ENCODE data around the gene ARHGEF25. TPM values are rescaled to one million over a fixed set of nuclear protein-coding genes. Genes with fewer than 3 reads are reported as not detected.
A peak's percentile ranks its signal among the peaks of the same experiment; 100 is the strongest.
"Not testable (repeated sequence)": the region's sequence is repeated elsewhere in the genome, so short reads cannot be mapped to it uniquely, and the experiment has no call there.

ARHGEF25 gene
- total and polyA plus RNA-seq, 12 donors, result 5.0 to 49.2 (median 9.0) TPM

GRCh38 chr12:57631566-57632072 is 20.4 kb downstream of the ARHGEF25 start:
- peaks cover 6 to 96% (median 60%) of the 10 kb centered on the region in 7 donors for H3K27me3 ChIP-seq
- H3K36me3 ChIP-seq, result no peaks in the 10 kb centered on the region
- intact Hi-C loops (cut with DNase I), result loop anchor here in 3 of 10 donors (2.0 to 5.0 kb wide), 2 partner anchors 49 to 174 kb away; partner anchors contain the start of genes GLI1 (in 2 of the 3) and INHBE (in 2 of the 3)
- WGBS, 2 donors, result 12% methylated on average over 17 to 26 of the region's 26 CpGs
- no peak for DNase-seq
- H3K4me3 ChIP-seq, result peak overlapping the region in 9 of 10 donors; percentile 57 to 78 (median 66)
- ATAC-seq, result peak in 2 of 8 donors; percentile 3 to 15
- peaks cover 0 to 33% (median 21%) of the 10 kb centered on the region in 9 donors for H3K4me1 ChIP-seq
- peak overlapping the region in 2 of 10 donors; percentile 13 to 28 for H3K27ac ChIP-seq
- no peak for TF ChIP-seq CTCF (IDR thresholded peaks at IDR 0.05)
- no peaks in the 10 kb centered on the region for H3K9me3 ChIP-seq

- ATAC-seq (peak; percentile 30 to 67 (median 48)), DNase-seq (no peak)
- intact Hi-C loops (cut with DNase I), result loop anchor here in 3 of 10 donors (2.0 to 5.0 kb wide), 2 partner anchors 50 to 175 kb away; partner anchors contain the start of genes GLI1 (in 2 of the 3) and INHBE (in 2 of the 3)
- peak in 1 of 9 donors; percentile 8 for TF ChIP-seq CTCF (IDR thresholded peaks at IDR 0.05)
- Histone ChIP-seq H3K4me1 (peaks cover 0 to 31% (median 21%) of the 10 kb centered on the region in 9 donors), H3K27ac (peak overlapping the region in 5 of 10 donors; percentile 13 to 49 (median 28)), H3K4me3 (peak overlapping the region; percentile 57 to 78 (median 65)), H3K36me3 (no peaks in the 10 kb centered on the region), H3K9me3 (no peaks in the 10 kb centered on the region), H3K27me3 (peaks cover 6 to 89% (median 60%) of the 10 kb centered on the region in 7 donors)
- 1% methylated on average over 60 to 67 of the region's 67 CpGs for WGBS, 2 donors
Observed at GRCh38 chr12:57632073-57632957, 21.1 kb downstream of the ARHGEF25 start.

GRCh38 chr12:57632958-57633840 is 22.0 kb downstream of the ARHGEF25 start, which contains the start of gene B4GALNT1:
TSS of gene B4GALNT1 (minus strand) at chr12:57633201. CDS start at chr12:57632132, 1,069 bp downstream.
- Histone ChIP-seq H3K9me3 (no peaks in the 10 kb centered on the region), H3K4me3 (peak within 1 kb of the TSS; percentile 57 to 78 (median 65)), H3K27me3 (peaks cover 6 to 85% (median 54%) of the 10 kb centered on the region in 7 donors), H3K27ac (peak within 1 kb of the TSS in 5 of 10 donors; percentile 13 to 49 (median 28)), H3K4me1 (peaks cover 0 to 24% (median 15%) of the 10 kb centered on the region in 9 donors), H3K36me3 (no peaks in the 10 kb centered on the region)
- ATAC-seq (peak; percentile 80 to 91 (median 88)), DNase-seq (peak; percentile 36 to 71)
- TF ChIP-seq CTCF (IDR thresholded peaks at IDR 0.05), result peak; percentile 82 to 94 (median 87)
- intact Hi-C loops (cut with DNase I), result loop anchor here in 3 of 10 donors (2.0 to 5.0 kb wide), 2 partner anchors 50 to 176 kb away; partner anchors contain the start of genes GLI1 (in 2 of the 3) and INHBE (in 2 of the 3)
- 3% methylated on average over 58 of the region's 58 CpGs for WGBS, 2 donors

GRCh38 chr12:57636731-57637130 is 25.5 kb downstream of the ARHGEF25 start:
- 87% methylated on average over 9 of the region's 9 CpGs for WGBS, 2 donors
- DNase-seq, result not testable (repeated sequence)
- H3K27me3 ChIP-seq, result peaks cover 2 to 79% (median 55%) of the 10 kb centered on the region in 7 donors

More at GRCh38 chr12:57636731-57637130, 25.5 kb downstream of the ARHGEF25 start:
- H3K27ac ChIP-seq; H3K36me3 ChIP-seq; intact Hi-C loops (cut with DNase I); H3K4me3 ChIP-seq; ATAC-seq; H3K9me3 ChIP-seq: not testable (repeated sequence)
- peaks cover 0 to 19% (median 12%) of the 10 kb centered on the region in 9 donors for H3K4me1 ChIP-seq

All from heart right ventricle (tissue), 16 donors.